Stimulated activated CD4-positive, alpha-beta T cell treated with anti-CD3 and anti-CD28 coated beads, TNF-alpha, amount 100 ng/mL, for 48 hours (primary cell): ENCODE results near the gene AFF4.

Experiments used
- DNase-seq, 3 donors: peaks; one replicate each; pipeline ENCODE4 v3.0.0-alpha.2; 2020; ENCODE audit warnings: low read depth in 3 of 3

AFF4 gene

GRCh38 chr5:132887283-132887682 is 76.2 kb downstream of the AFF4 start:
- no peak for DNase-seq

GRCh38 chr5:132886064-132886823 is 77.2 kb downstream of the AFF4 start:
- no peak for DNase-seq

GRCh38 chr5:132884548-132884947 is 78.9 kb downstream of the AFF4 start:
- no peak for DNase-seq

- no peak for DNase-seq
Measured at GRCh38 chr5:132883261-132883834, 80.1 kb downstream of the AFF4 start.

- DNase-seq: no peak
Measured at GRCh38 chr5:132877938-132878337, 85.5 kb downstream of the AFF4 start.

GRCh38 chr5:132877466-132877865 is 86.0 kb downstream of the AFF4 start:
- no peak for DNase-seq

GRCh38 chr5:132876020-132876759 is 87.2 kb downstream of the AFF4 start:
- DNase-seq: no peak

- DNase-seq: no peak
Measured at GRCh38 chr5:132873930-132874271, 89.5 kb downstream of the AFF4 start.

- DNase-seq: no peak
Measured at GRCh38 chr5:132873119-132873929, 90.1 kb downstream of the AFF4 start, which contains the start of gene LEAP2. Gene LEAP2 (plus strand): TSS chr5:132873668. CDS start chr5:132873695, 27 bp downstream.

GRCh38 chr5:132872788-132873118 is 90.7 kb downstream of the AFF4 start:
- no peak for DNase-seq

GRCh38 chr5:132871459-132872284 is 91.8 kb downstream of the AFF4 start:
- DNase-seq: no peak

- DNase-seq: no peak
Measured at GRCh38 chr5:132870801-132871200, 92.6 kb downstream of the AFF4 start.

GRCh38 chr5:132868754-132869153 is 94.7 kb downstream of the AFF4 start:
- no peak for DNase-seq

- no peak for DNase-seq
Measured at GRCh38 chr5:132867046-132867451, 96.4 kb downstream of the AFF4 start.

- peak; percentile 83 to 88 (median 87) for DNase-seq
Measured at GRCh38 chr5:132866342-132867045, 96.9 kb downstream of the AFF4 start, which contains the start of the genes GDF9 and UQCRQ. Gene GDF9 (minus strand): TSS chr5:132866469. CDS start chr5:132864533, 1,936 bp downstream. Gene UQCRQ (plus strand): TSS chr5:132866642. CDS start chr5:132866882, 240 bp downstream.

- no peak for DNase-seq
Measured at GRCh38 chr5:132865668-132866341, 97.6 kb downstream of the AFF4 start.

- no peak for DNase-seq
Measured at GRCh38 chr5:132860742-132861141, 102.7 kb downstream of the AFF4 start.

- no peak for DNase-seq
Measured at GRCh38 chr5:132859889-132860437, 103.5 kb downstream of the AFF4 start.

GRCh38 chr5:132856011-132856410 is 107.4 kb downstream of the AFF4 start:
- no peak for DNase-seq
